Activated CD8-positive, alpha-beta T cell treated with anti-CD3 and anti-CD28 coated beads for 36 hours (primary cell): ENCODE data around the gene ZBTB7B. TPM values are rescaled to one million over a fixed set of nuclear protein-coding genes. Genes with fewer than 3 reads are reported as not detected.

Experiments used
- ATAC-seq: fragments of 200-7000 bp; cut with Tn5 transposase; one replicate; pipeline ENCODE4 v1.10.0; 2021; ENCODE audit warnings: mild to moderate bottlenecking, moderate library complexity
- CTCF ChIA-PET: fragments of 350-600 bp; sonication (Branson Sonifier 250); formaldehyde crosslinking; loops from one replicate; lab custom pipeline; 2021; ENCODE audit warnings: antibody characterized with exemption; lab: Charles Lee
- POLR2A ChIA-PET: fragments of 350-600 bp; sonication (Branson Sonifier 250); formaldehyde crosslinking; loops from one replicate; lab custom pipeline; 2021; ENCODE audit warnings: antibody characterized with exemption; lab: Charles Lee
- DNase-seq: peaks from one replicate; pipeline ENCODE4 v3.0.0-alpha.2; 2020
- H3K27ac Mint-ChIP-seq: one replicate; pipeline ENCODE4 v1.8.0; 2021; ENCODE audit warnings: mild to moderate bottlenecking, mixed read lengths
- H3K27me3 Mint-ChIP-seq: one replicate; pipeline ENCODE4 v1.8.0; 2021; ENCODE audit warnings: mixed read lengths
- H3K36me3 Mint-ChIP-seq: one replicate; pipeline ENCODE4 v1.8.0; 2021; ENCODE audit warnings: low read depth, mixed read lengths
- H3K4me1 Mint-ChIP-seq: one replicate; pipeline ENCODE4 v1.8.0; 2021; ENCODE audit warnings: low read depth, mixed read lengths
- H3K4me3 Mint-ChIP-seq: one replicate; pipeline ENCODE4 v1.8.0; 2021; ENCODE audit warnings: mild to moderate bottlenecking, moderate library complexity, mixed read lengths
- H3K9me3 Mint-ChIP-seq: one replicate; pipeline ENCODE4 v1.8.0; 2021; ENCODE audit warnings: mixed read lengths
- intact Hi-C: fragments of 100-400 bp; cut with micrococcal nuclease; formaldehyde crosslinking; loops from one replicate; pipeline ENCODE4 v1.10.0; 2022
- total RNA-seq, 2 experiments: library from RNA; stranded (reverse); gene quantifications; one replicate each; pipeline ENCODE4 v1.2.3, GENCODE V29; 2021
- TF ChIP-seq, protein P1 (sequence below): fragments of 200-600 bp; IDR thresholded peaks from one replicate; pipeline ENCODE4 v1.8.0; 2022; ENCODE audit warnings: antibody characterized with exemption, mild to moderate bottlenecking

Gene ZBTB7B
- total RNA-seq, 2 experiments from 2014 or later: 26.3 to 26.5 TPM

DNA sequence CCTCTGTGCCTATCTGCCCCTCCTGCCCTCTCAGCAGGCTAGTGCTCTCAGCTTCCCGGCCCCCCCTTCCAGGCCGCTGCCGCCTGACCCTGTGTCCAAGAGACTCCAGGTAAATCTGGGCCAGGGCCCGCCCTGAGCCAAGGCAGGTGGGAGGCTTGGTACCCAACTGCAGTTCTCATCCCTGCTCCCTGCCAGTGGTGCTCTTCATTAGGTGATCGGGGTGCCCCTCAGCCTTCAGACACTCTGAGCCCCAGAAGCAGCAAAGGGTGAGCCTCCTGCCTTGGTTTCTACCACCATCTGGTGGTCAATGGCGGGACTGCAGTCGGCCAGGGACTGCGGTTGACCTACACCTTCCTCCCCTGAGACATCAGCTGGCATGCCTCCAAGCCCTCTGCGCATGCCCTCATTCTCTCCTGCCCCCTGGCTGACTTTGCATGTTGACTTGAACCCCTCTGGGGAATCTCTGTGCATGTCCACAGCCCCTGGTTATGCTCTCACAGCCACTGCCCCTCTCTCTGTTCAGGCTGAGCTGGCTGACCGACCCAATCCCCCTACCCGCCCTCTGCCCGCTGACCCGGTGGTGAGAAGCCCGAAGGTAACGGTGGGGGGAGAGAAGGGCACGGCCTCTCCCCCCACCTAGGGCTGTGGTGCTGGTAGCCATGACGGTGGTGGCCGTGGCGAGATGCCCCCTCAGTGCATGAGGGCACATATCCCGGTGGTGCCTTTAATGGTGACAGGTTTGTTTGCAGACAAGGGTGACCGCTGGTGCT lies 59.0 kb downstream of the ZBTB7B start:
- TF ChIP-seq, protein P1, sequence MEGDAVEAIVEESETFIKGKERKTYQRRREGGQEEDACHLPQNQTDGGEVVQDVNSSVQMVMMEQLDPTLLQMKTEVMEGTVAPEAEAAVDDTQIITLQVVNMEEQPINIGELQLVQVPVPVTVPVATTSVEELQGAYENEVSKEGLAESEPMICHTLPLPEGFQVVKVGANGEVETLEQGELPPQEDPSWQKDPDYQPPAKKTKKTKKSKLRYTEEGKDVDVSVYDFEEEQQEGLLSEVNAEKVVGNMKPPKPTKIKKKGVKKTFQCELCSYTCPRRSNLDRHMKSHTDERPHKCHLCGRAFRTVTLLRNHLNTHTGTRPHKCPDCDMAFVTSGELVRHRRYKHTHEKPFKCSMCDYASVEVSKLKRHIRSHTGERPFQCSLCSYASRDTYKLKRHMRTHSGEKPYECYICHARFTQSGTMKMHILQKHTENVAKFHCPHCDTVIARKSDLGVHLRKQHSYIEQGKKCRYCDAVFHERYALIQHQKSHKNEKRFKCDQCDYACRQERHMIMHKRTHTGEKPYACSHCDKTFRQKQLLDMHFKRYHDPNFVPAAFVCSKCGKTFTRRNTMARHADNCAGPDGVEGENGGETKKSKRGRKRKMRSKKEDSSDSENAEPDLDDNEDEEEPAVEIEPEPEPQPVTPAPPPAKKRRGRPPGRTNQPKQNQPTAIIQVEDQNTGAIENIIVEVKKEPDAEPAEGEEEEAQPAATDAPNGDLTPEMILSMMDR: peak; percentile 98
- peak; percentile 98 for DNase-seq
- Mint-ChIP-seq H3K36me3 (peaks cover 19% of the 10 kb centered on the region), H3K27ac (no peak overlapping the region), H3K4me3 (no peak overlapping the region), H3K9me3 (no peaks in the 10 kb centered on the region), H3K4me1 (peaks cover 32% of the 10 kb centered on the region), H3K27me3 (no peaks in the 10 kb centered on the region)
- CTCF ChIA-PET: interaction anchor here (0.5 to 23.5 kb wide), 32 partner anchors 14 to 515 kb away, joined by 3 to 278 read pairs (median 4); partner anchors contain the start of genes ADAM15, EFNA3, FLAD1 and KRTCAP2
- ATAC-seq: peak; percentile 71
- intact Hi-C loops: loop anchor here (2.0 to 5.0 kb wide), 2 partner anchors 23 to 89 kb away; partner anchors contain the start of genes CKS1B and SHC1
- POLR2A ChIA-PET: interaction anchor here (0.6 to 1.9 kb wide), 10 partner anchors 10 to 189 kb away, joined by 3 to 12 read pairs (median 4); partner anchors contain the start of gene ADAM15

DNA sequence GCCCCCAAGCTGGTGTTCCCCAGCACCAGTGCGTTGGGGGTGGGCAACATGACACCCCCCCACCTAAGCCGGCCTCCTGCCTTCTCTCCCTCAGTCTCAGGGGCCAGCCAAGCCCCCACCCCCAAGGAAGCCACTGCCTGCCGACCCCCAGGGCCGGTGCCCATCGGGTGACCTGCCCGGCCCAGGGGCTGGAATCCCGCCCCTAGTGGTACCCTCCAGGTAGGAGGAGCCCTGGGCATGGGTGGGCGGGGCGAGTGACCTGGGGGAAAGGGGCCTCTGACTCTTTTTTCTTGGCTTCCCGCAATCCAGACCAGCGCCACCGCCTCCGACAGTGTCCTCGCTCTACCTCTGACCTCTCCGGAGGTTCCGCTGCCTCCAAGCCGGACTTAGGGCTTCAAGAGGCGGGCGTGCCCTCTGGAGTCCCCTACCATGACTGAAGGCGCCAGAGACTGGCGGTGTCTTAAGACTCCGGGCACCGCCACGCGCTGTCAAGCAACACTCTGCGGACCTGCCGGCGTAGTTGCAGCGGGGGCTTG lies 59.6 kb downstream of the ZBTB7B start:
- DNase-seq (no peak), ATAC-seq (no peak)
- CTCF ChIA-PET: interaction anchor here (0.5 to 23.5 kb wide), 30 partner anchors 13 to 288 kb away, joined by 3 to 278 read pairs (median 5); partner anchors contain the start of genes ADAM15, EFNA3, FLAD1 and KRTCAP2
- Mint-ChIP-seq H3K9me3 (no peaks in the 10 kb centered on the region), H3K4me1 (peaks cover 32% of the 10 kb centered on the region), H3K27ac (no peak overlapping the region), H3K36me3 (peaks cover 19% of the 10 kb centered on the region), H3K27me3 (no peaks in the 10 kb centered on the region), H3K4me3 (peak overlapping the region; percentile 77)
- intact Hi-C loops: loop anchor here (2.0 to 5.0 kb wide), 2 partner anchors 23 to 90 kb away; partner anchors contain the start of genes CKS1B and SHC1
- TF ChIP-seq, protein P1: no peak
- POLR2A ChIA-PET: interaction anchor here (0.6 to 1.9 kb wide), 11 partner anchors 11 to 131 kb away, joined by 3 to 12 read pairs (median 3); partner anchors contain the start of genes ADAM15 and PMVK

DNA sequence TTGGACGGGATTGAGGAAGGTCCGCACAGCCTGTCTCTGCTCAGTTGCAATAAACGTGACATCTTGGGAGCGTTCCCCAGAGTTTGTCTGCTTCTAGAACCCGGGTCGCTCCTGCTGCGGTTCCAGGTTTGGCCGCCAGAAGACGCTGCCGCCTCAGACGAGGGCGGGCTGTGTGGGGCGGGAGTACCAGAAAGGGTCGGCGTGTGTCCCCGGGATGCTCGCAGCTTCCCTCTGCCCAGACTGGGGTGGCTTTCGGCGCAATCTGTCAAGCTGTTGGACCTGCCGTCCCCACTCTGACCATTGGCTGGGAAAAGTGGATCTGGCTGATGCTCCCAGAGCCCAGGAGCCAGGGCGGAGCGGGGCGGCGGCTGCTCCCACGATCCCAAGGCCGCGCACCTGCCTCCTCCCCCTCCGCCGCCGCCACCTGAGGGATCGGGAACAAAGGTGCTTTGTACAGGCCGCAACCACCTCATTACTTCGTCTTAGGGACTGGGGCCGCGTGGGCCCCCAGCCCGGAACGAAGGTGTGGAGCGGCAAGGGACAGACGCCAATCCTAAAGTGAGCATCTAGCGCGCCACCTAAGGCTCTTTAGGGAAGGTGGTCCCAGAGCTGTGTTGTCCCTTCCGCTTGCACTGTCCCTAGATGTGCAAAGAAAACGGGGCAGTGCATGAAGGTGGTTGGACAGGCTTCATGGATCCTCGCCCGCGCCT lies 60.3 kb downstream of the ZBTB7B start:
- Mint-ChIP-seq H3K4me3 (peak overlapping the region; percentile 77), H3K27me3 (no peaks in the 10 kb centered on the region), H3K4me1 (peaks cover 32% of the 10 kb centered on the region), H3K9me3 (no peaks in the 10 kb centered on the region), H3K36me3 (peaks cover 14% of the 10 kb centered on the region), H3K27ac (no peak overlapping the region)
- intact Hi-C loops: loop anchor here (2.0 to 5.0 kb wide), 2 partner anchors 22 to 91 kb away; partner anchors contain the start of genes CKS1B and SHC1
- POLR2A ChIA-PET: interaction anchor here (0.7 to 2.5 kb wide), 7 partner anchors 11 to 130 kb away, joined by 3 to 7 read pairs (median 3); partner anchors contain the start of genes ADAM15, KRTCAP2 and PMVK
- TF ChIP-seq, protein P1: peak; percentile 100
- peak; percentile 60 for ATAC-seq
- CTCF ChIA-PET: interaction anchor here (0.7 to 23.5 kb wide), 11 partner anchors 13 to 289 kb away, joined by 3 to 278 read pairs (median 8); partner anchors contain the start of genes ADAM15 and EFNA3
- DNase-seq: peak; percentile 91

DNA sequence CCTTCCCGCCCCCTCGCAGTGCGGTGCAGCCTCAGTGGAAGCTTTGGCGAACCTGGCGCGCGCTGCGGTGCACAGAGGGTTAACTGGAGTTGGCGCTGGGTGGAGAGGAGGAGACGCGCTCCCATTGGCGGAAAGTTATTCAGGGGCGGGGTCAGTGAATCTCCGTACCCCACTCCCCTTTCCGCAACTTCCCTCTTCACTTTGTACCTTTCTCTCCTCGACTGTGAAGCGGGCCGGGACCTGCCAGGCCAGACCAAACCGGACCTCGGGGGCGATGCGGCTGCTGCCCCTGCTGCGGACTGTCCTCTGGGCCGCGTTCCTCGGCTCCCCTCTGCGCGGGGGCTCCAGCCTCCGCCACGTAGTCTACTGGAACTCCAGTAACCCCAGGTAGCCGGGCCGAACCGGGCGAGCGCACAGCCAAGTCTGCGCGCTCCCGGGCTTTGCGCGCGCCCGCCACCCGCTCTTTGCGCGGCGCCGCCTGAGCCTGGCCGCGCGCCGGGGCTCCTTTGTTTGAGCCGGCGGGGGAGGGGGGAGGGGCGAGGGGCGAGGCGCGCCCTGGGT lies 61.0 kb downstream of the ZBTB7B start, which contains the start of gene EFNA4:
EFNA4 (plus strand) TSS at position 191 of the 561 bp plus-strand sequence; CDS start at position 275, 84 bp downstream.
- Mint-ChIP-seq H3K27ac (peak within 1 kb of the TSS; percentile 39), H3K9me3 (no peaks in the 10 kb centered on the region), H3K4me1 (peaks cover 32% of the 10 kb centered on the region), H3K36me3 (peaks cover 11% of the 10 kb centered on the region), H3K27me3 (no peaks in the 10 kb centered on the region), H3K4me3 (peak within 1 kb of the TSS; percentile 77)
- ATAC-seq: peak; percentile 80
- TF ChIP-seq, protein P1: no peak
- intact Hi-C loops: loop anchor here (2.0 to 5.0 kb wide), 2 partner anchors 21 to 91 kb away; partner anchors contain the start of genes CKS1B and SHC1
- ChIA-PET POLR2A (interaction anchor here (0.8 to 2.5 kb wide), 7 partner anchors 12 to 109 kb away, joined by 3 to 11 read pairs (median 4); partner anchors contain the start of genes ADAM15 and KRTCAP2), CTCF (interaction anchor here (1.0 to 23.5 kb wide), 10 partner anchors 12 to 143 kb away, joined by 3 to 278 read pairs (median 6); partner anchors contain the start of genes ADAM15, EFNA3 and KRTCAP2)
- DNase-seq: peak; percentile 88
